ENCODE results near the gene P3H2. TPM values are rescaled to one million over a fixed set of nuclear protein-coding genes. Genes with fewer than 3 reads are reported as not detected.

P3H2 gene
- total RNA-seq, 1 donor from 2014 or later: 19.8 TPM

- no peak overlapping the region for H3K4me3 ChIP-seq (ENCODE audit: low read length in 3 of 3)
- H3K9ac ChIP-seq (ENCODE audit: low read depth in 1 of 3, low read length in 3 of 3): no peak overlapping the region
- H3K36me3 ChIP-seq (ENCODE audit: control insufficient read depth in 3 of 3, insufficient read depth in 3 of 3, low read length in 3 of 3): no peaks in the 10 kb centered on the region
- no peaks in the 10 kb centered on the region for H3K27me3 ChIP-seq (ENCODE audit: control insufficient read depth in 3 of 3, insufficient read depth in 3 of 3, low read length in 3 of 3)
- no peak overlapping the region for H3K27ac ChIP-seq (ENCODE audit: low read depth, low read length)
- H3K4me1 ChIP-seq (ENCODE audit: control insufficient read depth in 3 of 3, insufficient read depth in 3 of 3, low read length in 3 of 3): no peaks in the 10 kb centered on the region
- H3K9me3 ChIP-seq (ENCODE audit: control insufficient read depth in 3 of 3, low read length in 3 of 3): no peaks in the 10 kb centered on the region
Observed at GRCh38 chr3:190127195-190127594, 6.5 kb upstream of the P3H2 start.

- Histone ChIP-seq H3K36me3 (ENCODE audit: control insufficient read depth in 3 of 3, insufficient read depth in 3 of 3, low read length in 3 of 3) (no peaks in the 10 kb centered on the region), H3K4me3 (ENCODE audit: low read length in 3 of 3) (no peak overlapping the region), H3K4me1 (ENCODE audit: control insufficient read depth in 3 of 3, insufficient read depth in 3 of 3, low read length in 3 of 3) (no peaks in the 10 kb centered on the region), H3K27ac (ENCODE audit: low read depth, low read length) (no peak overlapping the region), H3K9me3 (ENCODE audit: control insufficient read depth in 3 of 3, low read length in 3 of 3) (no peaks in the 10 kb centered on the region), H3K9ac (ENCODE audit: low read depth in 1 of 3, low read length in 3 of 3) (no peak overlapping the region), H3K27me3 (ENCODE audit: control insufficient read depth in 3 of 3, insufficient read depth in 3 of 3, low read length in 3 of 3) (no peaks in the 10 kb centered on the region)
Observed at GRCh38 chr3:190125436-190126068, 4.9 kb upstream of the P3H2 start.

- H3K9ac ChIP-seq (ENCODE audit: low read depth in 1 of 3, low read length in 3 of 3): no peak overlapping the region
- H3K27ac ChIP-seq (ENCODE audit: low read depth, low read length): no peak overlapping the region
- no peaks in the 10 kb centered on the region for H3K9me3 ChIP-seq (ENCODE audit: control insufficient read depth in 3 of 3, low read length in 3 of 3)
- no peak overlapping the region for H3K4me3 ChIP-seq (ENCODE audit: low read length in 3 of 3)
- no peaks in the 10 kb centered on the region for H3K36me3 ChIP-seq (ENCODE audit: control insufficient read depth in 3 of 3, insufficient read depth in 3 of 3, low read length in 3 of 3)
- H3K4me1 ChIP-seq (ENCODE audit: control insufficient read depth in 3 of 3, insufficient read depth in 3 of 3, low read length in 3 of 3): peaks cover 0 to 4% (median 3%) of the 10 kb centered on the region in 3 donors
- peaks cover 0 to 11% (median 7%) of the 10 kb centered on the region in 3 donors for H3K27me3 ChIP-seq (ENCODE audit: control insufficient read depth in 3 of 3, insufficient read depth in 3 of 3, low read length in 3 of 3)
Observed at GRCh38 chr3:190124067-190124466, 3.4 kb upstream of the P3H2 start.

GRCh38 chr3:190122198-190122771, 1.6 kb upstream of the P3H2 start:
- Histone ChIP-seq H3K4me3 (ENCODE audit: low read length in 3 of 3) (no peak overlapping the region), H3K9ac (ENCODE audit: low read depth in 1 of 3, low read length in 3 of 3) (no peak overlapping the region), H3K27me3 (ENCODE audit: control insufficient read depth in 3 of 3, insufficient read depth in 3 of 3, low read length in 3 of 3) (peaks cover 0 to 11% (median 7%) of the 10 kb centered on the region in 3 donors), H3K36me3 (ENCODE audit: control insufficient read depth in 3 of 3, insufficient read depth in 3 of 3, low read length in 3 of 3) (no peaks in the 10 kb centered on the region), H3K9me3 (ENCODE audit: control insufficient read depth in 3 of 3, low read length in 3 of 3) (no peaks in the 10 kb centered on the region), H3K4me1 (ENCODE audit: control insufficient read depth in 3 of 3, insufficient read depth in 3 of 3, low read length in 3 of 3) (peaks cover 0 to 4% (median 3%) of the 10 kb centered on the region in 3 donors), H3K27ac (ENCODE audit: low read depth, low read length) (no peak overlapping the region)

- peaks cover 0 to 4% (median 3%) of the 10 kb centered on the region in 3 donors for H3K4me1 ChIP-seq (ENCODE audit: control insufficient read depth in 3 of 3, insufficient read depth in 3 of 3, low read length in 3 of 3)
- no peak overlapping the region for H3K27ac ChIP-seq (ENCODE audit: low read depth, low read length)
- H3K9ac ChIP-seq (ENCODE audit: low read depth in 1 of 3, low read length in 3 of 3): no peak overlapping the region
- H3K27me3 ChIP-seq (ENCODE audit: control insufficient read depth in 3 of 3, insufficient read depth in 3 of 3, low read length in 3 of 3): peaks cover 0 to 11% (median 7%) of the 10 kb centered on the region in 3 donors
- no peak overlapping the region for H3K4me3 ChIP-seq (ENCODE audit: low read length in 3 of 3)
- no peaks in the 10 kb centered on the region for H3K36me3 ChIP-seq (ENCODE audit: control insufficient read depth in 3 of 3, insufficient read depth in 3 of 3, low read length in 3 of 3)
- H3K9me3 ChIP-seq (ENCODE audit: control insufficient read depth in 3 of 3, low read length in 3 of 3): no peaks in the 10 kb centered on the region
Observed at GRCh38 chr3:190121383-190121782, 686 bp upstream of the P3H2 start.

GRCh38 chr3:190121061-190121377, 322 bp upstream of the P3H2 start:
- no peak overlapping the region for H3K27ac ChIP-seq (ENCODE audit: low read depth, low read length)

GRCh38 chr3:190119461-190120268, 1.0 kb downstream of the P3H2 start:
- Histone ChIP-seq H3K4me3 (ENCODE audit: low read length in 3 of 3) (peak overlapping the region; percentile 60 to 74 (median 67)), H3K9ac (ENCODE audit: low read depth in 1 of 3, low read length in 3 of 3) (no peak overlapping the region), H3K27ac (ENCODE audit: low read depth, low read length) (no peak overlapping the region), H3K4me1 (ENCODE audit: control insufficient read depth in 3 of 3, insufficient read depth in 3 of 3, low read length in 3 of 3) (peaks cover 0 to 4% (median 3%) of the 10 kb centered on the region in 3 donors), H3K36me3 (ENCODE audit: control insufficient read depth in 3 of 3, insufficient read depth in 3 of 3, low read length in 3 of 3) (no peaks in the 10 kb centered on the region), H3K9me3 (ENCODE audit: control insufficient read depth in 3 of 3, low read length in 3 of 3) (no peaks in the 10 kb centered on the region), H3K27me3 (ENCODE audit: control insufficient read depth in 3 of 3, insufficient read depth in 3 of 3, low read length in 3 of 3) (peaks cover 0 to 11% (median 7%) of the 10 kb centered on the region in 3 donors)

More at GRCh38 chr3:190121061-190121377, 322 bp upstream of the P3H2 start:
- Histone ChIP-seq H3K27me3 (ENCODE audit: control insufficient read depth in 3 of 3, insufficient read depth in 3 of 3, low read length in 3 of 3) (peaks cover 0 to 11% (median 7%) of the 10 kb centered on the region in 3 donors), H3K4me1 (ENCODE audit: control insufficient read depth in 3 of 3, insufficient read depth in 3 of 3, low read length in 3 of 3) (peaks cover 0 to 4% (median 3%) of the 10 kb centered on the region in 3 donors), H3K36me3 (ENCODE audit: control insufficient read depth in 3 of 3, insufficient read depth in 3 of 3, low read length in 3 of 3) (no peaks in the 10 kb centered on the region), H3K9me3 (ENCODE audit: control insufficient read depth in 3 of 3, low read length in 3 of 3) (no peaks in the 10 kb centered on the region), H3K9ac (ENCODE audit: low read depth in 1 of 3, low read length in 3 of 3) (peak overlapping the region; percentile 32 to 74 (median 33)), H3K4me3 (ENCODE audit: low read length in 3 of 3) (peak overlapping the region; percentile 60 to 74 (median 67))

GRCh38 chr3:190118438-190118837, 2.3 kb downstream of the P3H2 start:
- no peaks in the 10 kb centered on the region for H3K9me3 ChIP-seq (ENCODE audit: control insufficient read depth in 3 of 3, low read length in 3 of 3)
- no peak overlapping the region for H3K27ac ChIP-seq (ENCODE audit: low read depth, low read length)
- no peaks in the 10 kb centered on the region for H3K36me3 ChIP-seq (ENCODE audit: control insufficient read depth in 3 of 3, insufficient read depth in 3 of 3, low read length in 3 of 3)
- H3K27me3 ChIP-seq (ENCODE audit: control insufficient read depth in 3 of 3, insufficient read depth in 3 of 3, low read length in 3 of 3): peaks cover 0 to 11% (median 7%) of the 10 kb centered on the region in 3 donors
- H3K4me1 ChIP-seq (ENCODE audit: control insufficient read depth in 3 of 3, insufficient read depth in 3 of 3, low read length in 3 of 3): peaks cover 0 to 4% (median 3%) of the 10 kb centered on the region in 3 donors
- no peak overlapping the region for H3K4me3 ChIP-seq (ENCODE audit: low read length in 3 of 3)
- no peak overlapping the region for H3K9ac ChIP-seq (ENCODE audit: low read depth in 1 of 3, low read length in 3 of 3)

GRCh38 chr3:190117981-190118380, 2.7 kb downstream of the P3H2 start:
- Histone ChIP-seq H3K4me1 (ENCODE audit: control insufficient read depth in 3 of 3, insufficient read depth in 3 of 3, low read length in 3 of 3) (peaks cover 0 to 4% (median 3%) of the 10 kb centered on the region in 3 donors), H3K27me3 (ENCODE audit: control insufficient read depth in 3 of 3, insufficient read depth in 3 of 3, low read length in 3 of 3) (peaks cover 0 to 11% (median 7%) of the 10 kb centered on the region in 3 donors), H3K36me3 (ENCODE audit: control insufficient read depth in 3 of 3, insufficient read depth in 3 of 3, low read length in 3 of 3) (no peaks in the 10 kb centered on the region), H3K9me3 (ENCODE audit: control insufficient read depth in 3 of 3, low read length in 3 of 3) (no peaks in the 10 kb centered on the region), H3K4me3 (ENCODE audit: low read length in 3 of 3) (no peak overlapping the region), H3K27ac (ENCODE audit: low read depth, low read length) (no peak overlapping the region), H3K9ac (ENCODE audit: low read depth in 1 of 3, low read length in 3 of 3) (no peak overlapping the region)

Data from skeletal muscle tissue (tissue), 4 donors.